ENCODE measurements around the gene ROM1. TPM values are rescaled to one million over a fixed set of nuclear protein-coding genes. Genes with fewer than 3 reads are reported as not detected.

Gene ROM1
- total RNA-seq (2021) (0.78 to 1.6 TPM (median 0.94 TPM) in 3 replicates), Bru-seq, nascent RNA (percentile 18 among the genes with signal in this experiment)
- long read RNA-seq, experiment 1, partial matches to known transcripts, result 0 of 4 reads
- long read RNA-seq, experiment 1, other reads (novel, unspliced or antisense), result 1 of 4 reads
- long read RNA-seq, experiment 2, result 0 reads
- long read RNA-seq, experiment 3, partial matches to known transcripts, result 0 of 2 reads
- long read RNA-seq, experiment 3, other reads (novel, unspliced or antisense), result 0 of 2 reads

GRCh38 chr11:62612366-62613290 is at the start of gene ROM1, which contains the start of gene EML3:
ROM1 (plus strand) TSS chr11:62613257; CDS start chr11:62613282, 25 bp downstream.
EML3 (minus strand) TSS chr11:62612775; CDS start chr11:62612457, 318 bp downstream.
- ATAC-seq (peak; percentile 89), DNase-seq (ENCODE audit: low spot score) (peak; percentile 97)
- TF ChIP-seq SP1 (CRISPR knock-in tag; conservative IDR thresholded peaks at IDR 0.05), result 0 out of 2 replicates have a peak, but pooled peaks have one; percentile 15
- no peak for TF ChIP-seq AR (CRISPR knock-in tag; IDR thresholded peaks at IDR 0.05)
- TF ChIP-seq ATF3 (CRISPR knock-in tag; conservative IDR thresholded peaks at IDR 0.05), result no peak
- 0 out of 2 replicates have a peak, but pooled peaks have one; percentile 25 for TF ChIP-seq ZNF219 (CRISPR knock-in tag; IDR thresholded peaks at IDR 0.05; ENCODE audit: borderline replicate concordance)
- TF ChIP-seq AFF4 (CRISPR knock-in tag; IDR thresholded peaks at IDR 0.05; ENCODE audit: borderline replicate concordance), result no peak
- no peak for TF ChIP-seq MAX (CRISPR knock-in tag; IDR thresholded peaks at IDR 0.05)
- 0 out of 2 replicates have a peak, but pooled peaks have one; percentile 34 for TF ChIP-seq TEAD1 (CRISPR knock-in tag; IDR thresholded peaks at IDR 0.05)
- peak; percentile 93 for TF ChIP-seq CTCF (IDR thresholded peaks at IDR 0.05)
- peak; percentile 97 for TF ChIP-seq HMGXB4 (CRISPR knock-in tag; IDR thresholded peaks at IDR 0.05)
- TF ChIP-seq ZNF423 (CRISPR knock-in tag; IDR thresholded peaks at IDR 0.05), result peak; percentile 94
- CTCF ChIA-PET, result interaction anchor here (0.6 to 3.7 kb wide), 29 partner anchors 9 to 245 kb away, joined by 3 to 51 read pairs (median 5); partner anchors contain the start of genes B3GAT3, C11orf98, CSKMT and EEF1G
- no peaks in the 10 kb centered on the region for H3K9me3 Mint-ChIP-seq
- peaks cover 9% of the 10 kb centered on the region; the same call in 1 of the 2 replicates for H3K27me3 Mint-ChIP-seq (ENCODE audit: low read depth)
- H3K27ac Mint-ChIP-seq, result peak within 1 kb of the TSS; percentile 41; the same call in 1 of the 2 replicates
- H3K36me3 Mint-ChIP-seq, result no peaks in the 10 kb centered on the region
- peak within 1 kb of the TSS; percentile 95 for H3K4me3 Mint-ChIP-seq
- POLR2A ChIA-PET, result interaction anchor here (0.9 to 3.7 kb wide), 6 partner anchors 9 to 75 kb away, joined by 3 to 21 read pairs (median 8); partner anchors contain the start of genes B3GAT3, C11orf98, CSKMT and MTA2
- peaks cover 28% of the 10 kb centered on the region for H3K4me1 Mint-ChIP-seq

Measured in WTC11 (cell line).